Stimulated activated CD8-positive, alpha-beta memory T cell treated with anti-CD3 and anti-CD28 coated beads, Interleukin-12 subunit alpha, Interleukin-12 subunit beta, amount 100 ng/mL, for 1 hour (primary cell): ENCODE measurements around the gene ZNF610.
A peak's percentile ranks its signal among the peaks of the same experiment; 100 is the strongest.

ENCODE experiments used
- DNase-seq: peaks from one replicate; pipeline ENCODE4 v3.0.0-alpha.2; 2020; ENCODE audit warnings: low read depth

ZNF610 gene

GRCh38 chr19:52397310-52398080 lies 61.5 kb downstream of the ZNF610 start, which contains the start of gene ZNF528:
Gene ZNF528 (plus strand): TSS chr19:52397849. CDS start chr19:52402014, 4,165 bp downstream.
- peak; percentile 91 for DNase-seq

- DNase-seq = no peak
These were observed 62.0 kb downstream of the ZNF610 start for GRCh38 chr19:52398081-52398441.

GRCh38 chr19:52410276-52410675 lies 74.2 kb downstream of the ZNF610 start:
- no peak for DNase-seq

GRCh38 chr19:52415711-52416110 lies 79.7 kb downstream of the ZNF610 start:
- DNase-seq = no peak
